Osteoblast (primary cell): ENCODE data around the gene XRCC3. TPM values are rescaled to one million over a fixed set of nuclear protein-coding genes. Genes with fewer than 3 reads are reported as not detected.

Experiments used
- DNase-seq: peaks from one replicate; pipeline ENCODE4 v3.0.0; 2011; ENCODE audit warnings: low spot score, mixed read lengths; ENCODE audit not compliant: insufficient read length; ENCODE audit errors: missing footprints
- H2AFZ ChIP-seq: 2 replicates; pipeline ENCODE4 v1.6.0; 2011; ENCODE audit warnings: mild to moderate bottlenecking, low read length
- H3K27ac ChIP-seq: 2 replicates; pipeline ENCODE4 v1.5.1; 2011; ENCODE audit warnings: mild to moderate bottlenecking, low read depth, low read length, moderate library complexity
- H3K27me3 ChIP-seq: 2 replicates; pipeline ENCODE4 v1.6.0; 2012; ENCODE audit warnings: mild to moderate bottlenecking, control low read depth, inconsistent platforms, low read length, moderate library complexity; ENCODE audit not compliant: insufficient read depth
- H3K36me3 ChIP-seq: 2 replicates; pipeline ENCODE4 v1.5.1; 2011; ENCODE audit warnings: mild to moderate bottlenecking, low read length, control low read depth, moderate library complexity; ENCODE audit not compliant: insufficient read depth
- H3K4me1 ChIP-seq: 2 replicates; pipeline ENCODE4 v1.5.1; 2011; ENCODE audit warnings: mild to moderate bottlenecking, low read length, control low read depth, moderate library complexity; ENCODE audit not compliant: insufficient read depth
- H3K4me2 ChIP-seq: 2 replicates; pipeline ENCODE4 v1.6.0; 2011; ENCODE audit warnings: mild to moderate bottlenecking, low read length; ENCODE audit not compliant: insufficient read depth
- H3K4me3 ChIP-seq: fragments of 200-600 bp; sonication (generic); 3 replicates; pipeline ENCODE4 v1.5.1; 2012; ENCODE audit warnings: mild to moderate bottlenecking, low read length, inconsistent platforms; ENCODE audit not compliant: insufficient read depth
- H3K79me2 ChIP-seq: 2 replicates; pipeline ENCODE4 v1.6.0; 2012; ENCODE audit warnings: mild to moderate bottlenecking, low read length, control low read depth, inconsistent platforms; ENCODE audit not compliant: insufficient read depth
- H3K9me3 ChIP-seq: 2 replicates; pipeline ENCODE4 v1.5.1; 2011; ENCODE audit warnings: low read depth, low read length, control low read depth
- H4K20me1 ChIP-seq: 2 replicates; pipeline ENCODE4 v1.6.0; 2012; ENCODE audit warnings: mild to moderate bottlenecking, low read length, control low read depth; ENCODE audit not compliant: insufficient read depth
- total RNA-seq: library from RNA; depleted of rRNA; stranded (reverse); fragments of >200 nt; gene quantifications from 2 replicates; pipeline ENCODE4 v1.2.3, GENCODE V29; 2012
- TF ChIP-seq, protein P1 (sequence below): IDR thresholded peaks from 2 replicates; pipeline ENCODE4 v1.5.1; 2011; ENCODE audit warnings: mild to moderate bottlenecking, low read depth, low read length, moderate library complexity; ENCODE audit errors: extremely low read depth

The XRCC3 gene
- total RNA-seq: 4.3 and 5.0 TPM in 2 replicates

GRCh38 chr14:103715052-103716000, at the start of gene XRCC3, which contains the start of gene ZFYVE21:
Gene XRCC3, minus strand, starts transcription at chr14:103715451. Its CDS starts 4,364 bp downstream, at chr14:103711087.
Gene ZFYVE21, plus strand, starts transcription at chr14:103715810. Its CDS starts 32 bp downstream, at chr14:103715842.
- Histone ChIP-seq H4K20me1 (peaks cover 28% of the 10 kb centered on the region), H3K9me3 (no peaks in the 10 kb centered on the region), H3K79me2 (peaks cover 57% of the 10 kb centered on the region), H3K4me2 (peak within 1 kb of the TSS; percentile 80), H2AFZ (peak within 1 kb of the TSS; percentile 4), H3K4me3 (peak within 1 kb of the TSS; percentile 81), H3K36me3 (peaks cover 4% of the 10 kb centered on the region), H3K27me3 (no peaks in the 10 kb centered on the region), H3K4me1 (peaks cover 27% of the 10 kb centered on the region), H3K27ac (peak within 1 kb of the TSS; percentile 41)
- DNase-seq: peak; percentile 100
- TF ChIP-seq, protein P1, sequence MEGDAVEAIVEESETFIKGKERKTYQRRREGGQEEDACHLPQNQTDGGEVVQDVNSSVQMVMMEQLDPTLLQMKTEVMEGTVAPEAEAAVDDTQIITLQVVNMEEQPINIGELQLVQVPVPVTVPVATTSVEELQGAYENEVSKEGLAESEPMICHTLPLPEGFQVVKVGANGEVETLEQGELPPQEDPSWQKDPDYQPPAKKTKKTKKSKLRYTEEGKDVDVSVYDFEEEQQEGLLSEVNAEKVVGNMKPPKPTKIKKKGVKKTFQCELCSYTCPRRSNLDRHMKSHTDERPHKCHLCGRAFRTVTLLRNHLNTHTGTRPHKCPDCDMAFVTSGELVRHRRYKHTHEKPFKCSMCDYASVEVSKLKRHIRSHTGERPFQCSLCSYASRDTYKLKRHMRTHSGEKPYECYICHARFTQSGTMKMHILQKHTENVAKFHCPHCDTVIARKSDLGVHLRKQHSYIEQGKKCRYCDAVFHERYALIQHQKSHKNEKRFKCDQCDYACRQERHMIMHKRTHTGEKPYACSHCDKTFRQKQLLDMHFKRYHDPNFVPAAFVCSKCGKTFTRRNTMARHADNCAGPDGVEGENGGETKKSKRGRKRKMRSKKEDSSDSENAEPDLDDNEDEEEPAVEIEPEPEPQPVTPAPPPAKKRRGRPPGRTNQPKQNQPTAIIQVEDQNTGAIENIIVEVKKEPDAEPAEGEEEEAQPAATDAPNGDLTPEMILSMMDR: no peak

DNA sequence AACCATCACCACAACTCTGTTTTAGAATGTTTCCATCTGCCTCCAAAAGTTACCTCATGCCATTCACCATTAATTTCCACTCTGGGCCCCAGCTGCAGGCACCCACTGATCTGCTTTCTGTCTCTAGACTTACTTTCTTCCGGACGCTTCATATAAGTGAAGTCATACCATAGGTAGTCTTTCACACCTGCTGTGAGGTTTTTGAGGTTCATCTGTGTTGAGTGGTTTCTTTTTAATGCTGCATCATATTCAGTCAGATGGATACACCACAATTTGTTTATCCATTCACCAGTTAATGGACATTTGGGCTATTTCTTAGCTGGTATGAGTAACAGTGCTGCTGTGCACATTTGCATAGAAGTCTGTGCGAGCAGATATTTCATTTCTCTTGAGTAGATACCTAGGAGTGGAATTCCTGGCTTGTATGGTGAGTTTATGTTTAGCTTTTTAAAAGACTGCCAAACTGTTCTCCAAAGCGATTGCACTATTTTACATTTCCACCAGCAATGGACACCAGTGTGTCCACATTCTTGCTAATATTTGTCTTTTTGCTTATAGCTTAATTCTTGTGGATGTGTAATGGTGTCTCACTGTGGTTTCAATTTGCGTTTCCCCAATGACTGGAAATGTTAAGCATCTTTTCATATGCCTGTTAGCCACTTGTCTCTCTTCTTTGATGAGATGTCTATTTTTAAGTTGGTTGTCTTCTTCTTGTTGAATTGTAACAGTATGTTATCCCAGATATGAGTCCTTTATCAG, 48.7 kb upstream of the XRCC3 start:
- Histone ChIP-seq H3K27ac (no peak overlapping the region), H3K9me3 (no peaks in the 10 kb centered on the region), H3K27me3 (no peaks in the 10 kb centered on the region), H3K4me3 (no peak overlapping the region), H3K79me2 (no peaks in the 10 kb centered on the region), H3K4me2 (no peak overlapping the region), H2AFZ (no peak overlapping the region), H3K4me1 (no peaks in the 10 kb centered on the region), H4K20me1 (no peaks in the 10 kb centered on the region), H3K36me3 (no peaks in the 10 kb centered on the region)
- TF ChIP-seq, protein P1: no peak
- DNase-seq: no peak

DNA sequence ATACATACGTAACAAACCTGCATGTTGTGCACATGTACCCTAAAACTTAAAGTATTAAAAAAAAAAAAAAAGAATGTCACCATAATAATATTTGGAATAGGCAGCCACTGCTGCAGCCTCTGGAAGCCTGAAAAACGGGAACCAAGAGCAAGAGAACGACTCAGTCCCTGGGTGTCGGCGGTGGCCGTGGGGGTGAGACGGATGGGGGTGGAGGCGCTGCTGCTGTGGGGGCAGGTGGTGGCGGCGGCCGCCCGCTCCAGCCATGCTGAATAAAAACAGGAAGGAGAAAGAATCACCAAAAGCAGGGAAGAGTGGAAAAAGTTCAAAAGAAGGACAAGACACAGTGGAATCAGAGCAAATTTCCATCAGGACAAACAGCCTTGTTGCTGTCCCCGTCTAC, 47.3 kb upstream of the XRCC3 start:
- Histone ChIP-seq H3K4me2 (no peak overlapping the region), H3K4me3 (no peak overlapping the region), H3K79me2 (no peaks in the 10 kb centered on the region), H4K20me1 (no peaks in the 10 kb centered on the region), H3K27ac (no peak overlapping the region), H3K9me3 (no peaks in the 10 kb centered on the region), H2AFZ (no peak overlapping the region), H3K36me3 (no peaks in the 10 kb centered on the region), H3K27me3 (no peaks in the 10 kb centered on the region), H3K4me1 (no peaks in the 10 kb centered on the region)
- no peak for DNase-seq
- TF ChIP-seq, protein P1: no peak
